Erythroblast (primary cell): ENCODE data around the gene UBE2G2.

ENCODE experiments used
- GATA1 ChIP-seq: IDR thresholded peaks from 2 replicates; pipeline ENCODE4 v1.6.1; 2011; ENCODE audit warnings: low read depth, mild to moderate bottlenecking, control low read depth, low read length, moderate library complexity
- POLR2A ChIP-seq: IDR thresholded peaks from 2 replicates; pipeline ENCODE4 v1.6.1; 2011; ENCODE audit warnings: mild to moderate bottlenecking, low read length

GRCh38 chr21:44766818-44767354 lies 34.7 kb downstream of the UBE2G2 start:
- TF ChIP-seq POLR2A (no peak), GATA1 (no peak)
